Sigmoid colon (tissue), 7 donors: ENCODE results near the gene TTC9B. TPM values are rescaled to one million over a fixed set of nuclear protein-coding genes. Genes with fewer than 3 reads are reported as not detected.

Experiments used
- DNase-seq: peaks from one replicate; pipeline ENCODE4 v3.0.0-alpha.2; 2019
- H3K27ac ChIP-seq, 4 donors: fragments of 200-600 bp; sonication (generic); one replicate each; pipeline ENCODE4 v1.5.1; 2016 to 2019; ENCODE audit warnings: mild to moderate bottlenecking in 1 of 4
- H3K27me3 ChIP-seq, 3 donors: fragments of 200-600 bp; sonication (generic); one replicate each; pipeline ENCODE4 v1.5.1; 2019; ENCODE audit warnings: mild to moderate bottlenecking in 1 of 3
- H3K36me3 ChIP-seq, 4 donors: fragments of 200-600 bp; sonication (generic); one replicate each; pipeline ENCODE4 v1.5.1; 2016 to 2019
- H3K4me1 ChIP-seq, 4 donors: fragments of 200-600 bp; sonication (generic); one replicate each; pipeline ENCODE4 v1.5.1; 2017 to 2019
- H3K4me3 ChIP-seq, 4 donors: fragments of 200-600 bp; sonication (generic); one replicate each; pipeline ENCODE4 v1.5.1; 2017 to 2019; ENCODE audit warnings: mild to moderate bottlenecking in 2 of 4, moderate library complexity in 1 of 4
- H3K9me3 ChIP-seq, 4 donors: fragments of 200-600 bp in 3 of 4; sonication (generic) in 3 of 4; one replicate each; pipeline versions ENCODE4 v1.5.1 to v1.6.1; 2013 to 2019
- CTCF ChIP-seq, 4 experiments: fragments of 450-650 bp in 3 of 4; fragments of 200-600 bp in 1 of 4; IDR thresholded peaks; one replicate each; pipeline ENCODE4 v1.5.1; 2016 to 2019; ENCODE audit warnings: antibody characterized with exemption in 4 of 4, mild to moderate bottlenecking in 3 of 4, moderate library complexity in 2 of 4
- EP300 ChIP-seq, 4 donors: sonication (generic); formaldehyde crosslinking; IDR thresholded peaks; one replicate each; pipeline ENCODE4 v1.6.1; 2017; ENCODE audit warnings: antibody characterized with exemption in 4 of 4
- POLR2A ChIP-seq, 2 donors: fragments of 450-650 bp; IDR thresholded peaks; one replicate each; pipeline ENCODE4 v1.6.1; 2016; ENCODE audit warnings: antibody characterized with exemption in 2 of 2, mild to moderate bottlenecking in 2 of 2, moderate library complexity in 2 of 2
- POLR2AphosphoS5 ChIP-seq, 4 donors: sonication (generic); formaldehyde crosslinking; IDR thresholded peaks; one replicate each; pipeline ENCODE4 v1.6.1; 2017; ENCODE audit warnings: antibody characterized with exemption in 4 of 4
- WGBS, 2 donors: extraction: QIAGEN DNeasy Blood & Tissue Kit; methylation state at CpG; one replicate each; pipeline ENCODE4 v1.1.7; 2013; 5-methylcytosine and 5-hydroxymethylcytosine counted together
- intact Hi-C: fragments of 100-400 bp; cut with DNase I; formaldehyde crosslinking; loops from one replicate; pipeline ENCODE4 v1.15.1; 2023
- polyA plus RNA-seq, 3 donors: library from polyadenylated mRNA; stranded (reverse); fragments of 200-250 nt; gene quantifications; one replicate each; pipeline ENCODE4 v1.2.3, GENCODE V29; 2013
- total RNA-seq, 4 donors: library from RNA; depleted of rRNA; stranded (reverse); fragments of >200 nt; gene quantifications; one replicate each; pipeline ENCODE4 v1.1.0, GENCODE V29; 2016
- donor health status: healthy with polysubstance abuse.
- donor health status: Bipolar disorder and iron deficiency.
- donor health status: healthy.

TTC9B gene
- total and polyA plus RNA-seq, 7 donors, result 0.34 to 5.0 (median 1.1) TPM; not detected in 4

- Histone ChIP-seq H3K36me3 (peaks cover 9 to 32% (median 17%) of the 10 kb centered on the region in 4 donors), H3K4me3 (no peak overlapping the region), H3K9me3 (no peaks in the 10 kb centered on the region), H3K27ac (no peak overlapping the region), H3K27me3 (no peaks in the 10 kb centered on the region), H3K4me1 (peaks cover 0 to 22% (median 14%) of the 10 kb centered on the region in 4 donors)
- intact Hi-C loops, result no loop called here
- DNase-seq, result no peak
- WGBS, 2 donors, result 93 to 94% methylated on average over 3 of the region's 3 CpGs
- no peak for TF ChIP-seq POLR2A (IDR thresholded peaks at IDR 0.05)
- TF ChIP-seq CTCF (IDR thresholded peaks at IDR 0.05), result no peak
- TF ChIP-seq POLR2AphosphoS5 (IDR thresholded peaks at IDR 0.05), result no peak
- TF ChIP-seq EP300 (IDR thresholded peaks at IDR 0.05), result no peak
Measured at GRCh38 chr19:40262422-40262821, 44.2 kb upstream of the TTC9B start.

GRCh38 chr19:40261631-40262030, 43.4 kb upstream of the TTC9B start:
- intact Hi-C loops, result no loop called here
- Histone ChIP-seq H3K27me3 (no peaks in the 10 kb centered on the region), H3K9me3 (no peaks in the 10 kb centered on the region), H3K4me1 (peaks cover 0 to 14% (median 8%) of the 10 kb centered on the region in 4 donors), H3K4me3 (no peak overlapping the region), H3K36me3 (peaks cover 15 to 37% (median 21%) of the 10 kb centered on the region in 4 donors), H3K27ac (no peak overlapping the region)
- TF ChIP-seq POLR2A (IDR thresholded peaks at IDR 0.05), result no peak
- no peak for TF ChIP-seq EP300 (IDR thresholded peaks at IDR 0.05)
- no peak for TF ChIP-seq POLR2AphosphoS5 (IDR thresholded peaks at IDR 0.05)
- TF ChIP-seq CTCF (IDR thresholded peaks at IDR 0.05), result no peak
- WGBS, 2 donors, result 88 to 91% methylated on average over 8 of the region's 8 CpGs
- DNase-seq, result no peak

GRCh38 chr19:40257096-40257517, 38.9 kb upstream of the TTC9B start:
- no peak for DNase-seq
- intact Hi-C loops, result no loop called here
- H3K4me3 ChIP-seq, result no peak overlapping the region
- WGBS, 2 donors, result 90 to 91% methylated on average over 9 of the region's 9 CpGs
- H3K36me3 ChIP-seq, result peaks cover 23 to 49% (median 33%) of the 10 kb centered on the region in 4 donors
- H3K27ac ChIP-seq, result no peak overlapping the region
- H3K4me1 ChIP-seq, result peaks cover 0 to 5% (median 2%) of the 10 kb centered on the region in 4 donors
- TF ChIP-seq POLR2AphosphoS5 (IDR thresholded peaks at IDR 0.05), result no peak
- TF ChIP-seq CTCF (IDR thresholded peaks at IDR 0.05), result no peak
- no peak for TF ChIP-seq POLR2A (IDR thresholded peaks at IDR 0.05)
- H3K9me3 ChIP-seq, result no peaks in the 10 kb centered on the region
- H3K27me3 ChIP-seq, result no peaks in the 10 kb centered on the region

- TF ChIP-seq POLR2AphosphoS5 (IDR thresholded peaks at IDR 0.05) (no peak), CTCF (IDR thresholded peaks at IDR 0.05) (no peak), POLR2A (IDR thresholded peaks at IDR 0.05) (no peak), EP300 (IDR thresholded peaks at IDR 0.05) (no peak)
Measured at GRCh38 chr19:40256512-40256911, 38.3 kb upstream of the TTC9B start.

GRCh38 chr19:40255619-40256166, 37.5 kb upstream of the TTC9B start:
- Histone ChIP-seq H3K4me3 (no peak overlapping the region), H3K9me3 (no peaks in the 10 kb centered on the region), H3K4me1 (peaks cover 0 to 5% (median 2%) of the 10 kb centered on the region in 4 donors), H3K27me3 (no peaks in the 10 kb centered on the region), H3K27ac (no peak overlapping the region), H3K36me3 (peaks cover 23 to 56% (median 35%) of the 10 kb centered on the region in 4 donors)
- no peak for TF ChIP-seq POLR2AphosphoS5 (IDR thresholded peaks at IDR 0.05)
- no peak for TF ChIP-seq EP300 (IDR thresholded peaks at IDR 0.05)
- TF ChIP-seq POLR2A (IDR thresholded peaks at IDR 0.05), result no peak
- no peak for TF ChIP-seq CTCF (IDR thresholded peaks at IDR 0.05)
- DNase-seq, result no peak
- 89 to 92% methylated on average over 3 of the region's 3 CpGs for WGBS, 2 donors
- intact Hi-C loops, result no loop called here

More at GRCh38 chr19:40256512-40256911, 38.3 kb upstream of the TTC9B start:
- Histone ChIP-seq H3K36me3 (peaks cover 23 to 54% (median 33%) of the 10 kb centered on the region in 4 donors), H3K4me1 (peaks cover 0 to 5% (median 2%) of the 10 kb centered on the region in 4 donors), H3K4me3 (no peak overlapping the region), H3K27me3 (no peaks in the 10 kb centered on the region), H3K27ac (no peak overlapping the region), H3K9me3 (no peaks in the 10 kb centered on the region)
- WGBS, 2 donors, result 93 to 94% methylated on average over 8 of the region's 8 CpGs
- no peak for DNase-seq
- intact Hi-C loops, result no loop called here
